HCT116 (cell line): ENCODE results near the gene CDK14. TPM values are rescaled to one million over a fixed set of nuclear protein-coding genes. Genes with fewer than 3 reads are reported as not detected.

ENCODE experiments used
- ATAC-seq: fragments of 200-7000 bp; cut with Tn5 transposase; 2 replicates; pipeline ENCODE4 v1.9.1; 2020; ENCODE audit warnings: mild to moderate bottlenecking, moderate library complexity
- BruUV-seq: library from RNA; stranded (reverse); fragments of 400-500 nt; replicated peaks from 2 replicates; lab custom pipeline; 2021; lab: Mats Ljungman, UMichigan
- CTCF ChIA-PET: fragments of 300-600 bp; sonication (Branson Sonifier 250); formaldehyde crosslinking; loops from one replicate; lab custom pipeline; 2021; ENCODE audit warnings: antibody characterized with exemption; lab: Charles Lee
- POLR2A ChIA-PET: fragments of 300-600, 350-600 bp; sonication (Branson Sonifier 250); formaldehyde crosslinking; loops from one replicate; lab custom pipeline; 2021; ENCODE audit warnings: antibody characterized with exemption; lab: Charles Lee
- RAD21 ChIA-PET, 2 experiments: fragments of 300-600 bp; sonication (Branson Sonifier 250); formaldehyde crosslinking; loops; one replicate each; lab custom pipeline; 2023; ENCODE audit warnings: low total read pairs in 2 of 2; ENCODE audit not compliant: uncharacterized antibody in 2 of 2, unreplicated experiment in 2 of 2, low non-redundant PET in 1 of 2; lab: Charles Lee
- DNase-seq: peaks from one replicate; pipeline ENCODE4 v3.0.0-alpha.2; 2010; ENCODE audit warnings: low read depth, low spot score
- H2AFZ ChIP-seq: fragments of 200-600 bp; shearing (Covaris generic), sonication (generic); 2 replicates; pipeline ENCODE4 v1.6.1; 2017; ENCODE audit warnings: low read depth, mixed run types, mixed read lengths, antibody characterized with exemption, low read length; ENCODE audit not compliant: poor library complexity, severe bottlenecking
- H3K27ac ChIP-seq: 2 replicates; pipeline ENCODE4 v1.5.1; 2012; ENCODE audit warnings: low read depth, low read length
- H3K27me3 ChIP-seq: fragments of 200-600 bp; sonication (generic); 2 replicates; pipeline ENCODE4 v1.6.1; 2016; ENCODE audit warnings: mixed run types, low read length, mixed read lengths; ENCODE audit not compliant: insufficient read depth
- H3K36me3 ChIP-seq, 2 experiments: fragments of 200-500 bp in 1 of 2; fragments of 200-600 bp in 1 of 2; sonication (Bioruptor generic) in 1 of 2; sonication (generic) in 1 of 2; 2 replicates each; pipeline versions ENCODE4 v1.5.1 to v1.6.1; 2014 to 2016; ENCODE audit warnings: low read length in 2 of 2, inconsistent platforms in 1 of 2, mixed read lengths in 1 of 2, mixed run types in 1 of 2; ENCODE audit not compliant: insufficient read depth in 2 of 2, control insufficient read depth in 1 of 2
- H3K4me1 ChIP-seq, 2 experiments: fragments of 200-600 bp in 1 of 2; sonication (generic) in 1 of 2; 2 replicates each; pipeline versions ENCODE4 v1.5.1 to v1.6.1; 2012 to 2017; ENCODE audit warnings: low read length in 2 of 2, inconsistent platforms in 1 of 2, mild to moderate bottlenecking in 1 of 2, mixed read lengths in 1 of 2, mixed run types in 1 of 2, moderate library complexity in 1 of 2; ENCODE audit not compliant: insufficient read depth in 2 of 2, control insufficient read depth in 1 of 2
- H3K4me2 ChIP-seq: fragments of 200-600 bp; sonication (generic); 2 replicates; pipeline ENCODE4 v1.6.1; 2017; ENCODE audit warnings: mixed run types, low read length, mixed read lengths
- H3K4me3 ChIP-seq, 2 experiments: fragments of 200-600 bp in 1 of 2; sonication (generic) in 1 of 2; replicated peaks in 1 of 2; 2 replicates each; pipeline ENCODE4 v1.5.1; 2011 to 2016; ENCODE audit warnings: low read length in 2 of 2, control low read depth in 1 of 2, low read depth in 1 of 2, mild to moderate bottlenecking in 1 of 2, mixed read lengths in 1 of 2, mixed run types in 1 of 2
- H3K79me2 ChIP-seq: fragments of 200-600 bp; sonication (generic); 2 replicates; pipeline ENCODE4 v1.6.1; 2017; ENCODE audit warnings: mild to moderate bottlenecking, mixed run types, low read length, moderate library complexity, mixed read lengths; ENCODE audit not compliant: insufficient read depth
- H3K9ac ChIP-seq: fragments of 200-600 bp; sonication (generic); 2 replicates; pipeline ENCODE4 v1.6.1; 2016; ENCODE audit warnings: low read length, mixed read lengths
- H3K9me2 ChIP-seq: fragments of 200-600 bp; sonication (generic), shearing (Covaris generic); 2 replicates; pipeline ENCODE4 v1.6.1; 2017; ENCODE audit warnings: mixed run types, mild to moderate bottlenecking, moderate library complexity; ENCODE audit not compliant: insufficient read depth
- H3K9me3 ChIP-seq, 2 experiments: fragments of 200-500 bp in 1 of 2; fragments of 200-600 bp in 1 of 2; sonication (Bioruptor generic) in 1 of 2; sonication (generic) in 1 of 2; 2 replicates each; pipeline ENCODE4 v1.6.1; 2014 to 2017; ENCODE audit warnings: low read length in 2 of 2, mixed read lengths in 2 of 2, inconsistent platforms in 1 of 2, low read depth in 1 of 2, mild to moderate bottlenecking in 1 of 2, mixed run types in 1 of 2, moderate library complexity in 1 of 2; ENCODE audit not compliant: control insufficient read depth in 1 of 2, insufficient read depth in 1 of 2
- H4K20me1 ChIP-seq: fragments of 200-600 bp; sonication (generic), shearing (Covaris generic); 2 replicates; pipeline ENCODE4 v1.6.1; 2017; ENCODE audit warnings: mixed run types, mild to moderate bottlenecking, moderate library complexity; ENCODE audit not compliant: insufficient read depth
- CBX3 ChIP-seq: IDR thresholded peaks from 2 replicates; pipeline ENCODE4 v1.6.1; 2012; ENCODE audit warnings: low read depth
- CEBPB ChIP-seq: IDR thresholded peaks from 2 replicates; pipeline ENCODE4 v1.6.1; 2012; ENCODE audit warnings: low read depth
- EGR1 ChIP-seq: IDR thresholded peaks from 2 replicates; pipeline ENCODE4 v1.6.1; 2012; ENCODE audit warnings: low read depth
- ELF1 ChIP-seq: IDR thresholded peaks from 2 replicates; pipeline ENCODE4 v1.6.1; 2012; ENCODE audit warnings: low read depth, borderline replicate concordance
- EZH2phosphoT487 ChIP-seq: fragments of 200-600 bp; IDR thresholded peaks from 2 replicates; pipeline ENCODE4 v1.6.1; 2018; ENCODE audit warnings: antibody characterized with exemption, borderline replicate concordance
- POLR2AphosphoS5 ChIP-seq: IDR thresholded peaks from 2 replicates; pipeline ENCODE4 v1.6.1; 2011; ENCODE audit warnings: mild to moderate bottlenecking, low read depth, low read length, moderate library complexity
- SIN3A ChIP-seq: IDR thresholded peaks from 2 replicates; pipeline ENCODE4 v1.6.1; 2012; ENCODE audit warnings: low read depth
- TCF7L2 ChIP-seq: IDR thresholded peaks from 2 replicates; pipeline ENCODE4 v1.7.0; 2011; ENCODE audit warnings: borderline replicate concordance, inconsistent platforms; ENCODE audit not compliant: insufficient read depth, insufficient read length; ENCODE audit errors: extremely low read depth
- YY1 ChIP-seq: IDR thresholded peaks from 2 replicates; pipeline ENCODE4 v1.6.1; 2011; ENCODE audit warnings: low read length, low read depth, moderate library complexity, mild to moderate bottlenecking; ENCODE audit not compliant: insufficient replicate concordance; ENCODE audit errors: extremely low read depth
- ZNF274 ChIP-seq: fragments of 200-500 bp; sonication (Bioruptor generic); IDR thresholded peaks from 2 replicates; pipeline ENCODE4 v1.6.1; 2014; ENCODE audit warnings: mild to moderate bottlenecking, low read depth, low read length, inconsistent platforms
- intact Hi-C: fragments of 100-400 bp; cut with micrococcal nuclease; formaldehyde crosslinking; loops from 2 replicates; pipeline ENCODE4 v1.10.0; 2022
- total RNA-seq: library from RNA; stranded (reverse); gene quantifications from one replicate; pipeline ENCODE4 v1.2.1, GENCODE V29; 2021; ENCODE audit not compliant: unreplicated experiment
- TF ChIP-seq, protein P1 (sequence below), 3 experiments: fragments of 200-600 bp in 1 of 3; sonication (generic) in 1 of 3; IDR thresholded peaks in 2 of 3; conservative IDR thresholded peaks in 1 of 3; 2 replicates each; pipeline ENCODE4 v1.5.1; 2012 to 2017; ENCODE audit warnings: low read depth in 2 of 3, low read length in 2 of 3, antibody characterized with exemption in 1 of 3, borderline replicate concordance in 1 of 3, control low read depth in 1 of 3, mild to moderate bottlenecking in 1 of 3, mixed read lengths in 1 of 3, mixed run types in 1 of 3, moderate library complexity in 1 of 3; ENCODE audit not compliant: insufficient read depth in 1 of 3
- TF ChIP-seq, protein P2 (sequence below): IDR thresholded peaks from 2 replicates; pipeline ENCODE4 v1.6.1; 2011; ENCODE audit warnings: mild to moderate bottlenecking, low read length, moderate library complexity; ENCODE audit not compliant: insufficient replicate concordance; ENCODE audit errors: extremely low read depth
- TF ChIP-seq, protein P3 (sequence below): IDR thresholded peaks from 2 replicates; pipeline ENCODE4 v1.6.1; 2012; ENCODE audit warnings: low read depth

Gene CDK14
- total RNA-seq, 1 experiment from 2014 or later = 10.2 TPM

DNA sequence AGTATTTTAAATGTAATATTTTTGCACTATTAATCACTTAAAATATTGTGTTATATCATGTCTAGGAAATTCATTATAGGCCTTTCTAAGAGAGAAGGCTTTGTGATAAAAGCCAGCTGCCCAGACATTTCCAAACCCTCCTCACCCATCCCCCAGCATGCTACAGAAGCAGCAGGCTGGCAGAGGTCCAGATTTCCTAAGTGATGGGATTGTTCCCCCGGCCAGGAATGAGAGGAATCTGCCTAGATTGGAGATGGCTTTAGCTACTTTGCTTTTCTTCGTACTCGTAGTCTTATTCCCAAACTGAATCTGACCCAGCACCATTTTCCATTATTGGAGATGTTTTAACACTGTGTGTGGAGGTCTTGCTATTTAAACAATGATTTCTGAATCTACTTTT, 29.4 kb downstream of the CDK14 start (continued):
- TF ChIP-seq, protein P1, sequence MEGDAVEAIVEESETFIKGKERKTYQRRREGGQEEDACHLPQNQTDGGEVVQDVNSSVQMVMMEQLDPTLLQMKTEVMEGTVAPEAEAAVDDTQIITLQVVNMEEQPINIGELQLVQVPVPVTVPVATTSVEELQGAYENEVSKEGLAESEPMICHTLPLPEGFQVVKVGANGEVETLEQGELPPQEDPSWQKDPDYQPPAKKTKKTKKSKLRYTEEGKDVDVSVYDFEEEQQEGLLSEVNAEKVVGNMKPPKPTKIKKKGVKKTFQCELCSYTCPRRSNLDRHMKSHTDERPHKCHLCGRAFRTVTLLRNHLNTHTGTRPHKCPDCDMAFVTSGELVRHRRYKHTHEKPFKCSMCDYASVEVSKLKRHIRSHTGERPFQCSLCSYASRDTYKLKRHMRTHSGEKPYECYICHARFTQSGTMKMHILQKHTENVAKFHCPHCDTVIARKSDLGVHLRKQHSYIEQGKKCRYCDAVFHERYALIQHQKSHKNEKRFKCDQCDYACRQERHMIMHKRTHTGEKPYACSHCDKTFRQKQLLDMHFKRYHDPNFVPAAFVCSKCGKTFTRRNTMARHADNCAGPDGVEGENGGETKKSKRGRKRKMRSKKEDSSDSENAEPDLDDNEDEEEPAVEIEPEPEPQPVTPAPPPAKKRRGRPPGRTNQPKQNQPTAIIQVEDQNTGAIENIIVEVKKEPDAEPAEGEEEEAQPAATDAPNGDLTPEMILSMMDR (IDR thresholded peaks at IDR 0.05 in 2 of 3, conservative IDR thresholded peaks at IDR 0.05 in 1 of 3; ENCODE audit: borderline replicate concordance in 1 of 3, insufficient read depth in 1 of 3, low read depth in 2 of 3, low read length in 2 of 3) = no peak
- TF ChIP-seq CBX3 = no peak
- TF ChIP-seq ELF1 = no peak
- TF ChIP-seq YY1 = no peak
- TF ChIP-seq POLR2AphosphoS5 = no peak
- no peak for TF ChIP-seq CEBPB
- TF ChIP-seq, protein P2, sequence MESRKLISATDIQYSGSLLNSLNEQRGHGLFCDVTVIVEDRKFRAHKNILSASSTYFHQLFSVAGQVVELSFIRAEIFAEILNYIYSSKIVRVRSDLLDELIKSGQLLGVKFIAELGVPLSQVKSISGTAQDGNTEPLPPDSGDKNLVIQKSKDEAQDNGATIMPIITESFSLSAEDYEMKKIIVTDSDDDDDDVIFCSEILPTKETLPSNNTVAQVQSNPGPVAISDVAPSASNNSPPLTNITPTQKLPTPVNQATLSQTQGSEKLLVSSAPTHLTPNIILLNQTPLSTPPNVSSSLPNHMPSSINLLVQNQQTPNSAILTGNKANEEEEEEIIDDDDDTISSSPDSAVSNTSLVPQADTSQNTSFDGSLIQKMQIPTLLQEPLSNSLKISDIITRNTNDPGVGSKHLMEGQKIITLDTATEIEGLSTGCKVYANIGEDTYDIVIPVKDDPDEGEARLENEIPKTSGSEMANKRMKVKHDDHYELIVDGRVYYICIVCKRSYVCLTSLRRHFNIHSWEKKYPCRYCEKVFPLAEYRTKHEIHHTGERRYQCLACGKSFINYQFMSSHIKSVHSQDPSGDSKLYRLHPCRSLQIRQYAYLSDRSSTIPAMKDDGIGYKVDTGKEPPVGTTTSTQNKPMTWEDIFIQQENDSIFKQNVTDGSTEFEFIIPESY = no peak
- TF ChIP-seq TCF7L2 = no peak
- no peak for TF ChIP-seq EGR1
- TF ChIP-seq SIN3A = no peak

DNA sequence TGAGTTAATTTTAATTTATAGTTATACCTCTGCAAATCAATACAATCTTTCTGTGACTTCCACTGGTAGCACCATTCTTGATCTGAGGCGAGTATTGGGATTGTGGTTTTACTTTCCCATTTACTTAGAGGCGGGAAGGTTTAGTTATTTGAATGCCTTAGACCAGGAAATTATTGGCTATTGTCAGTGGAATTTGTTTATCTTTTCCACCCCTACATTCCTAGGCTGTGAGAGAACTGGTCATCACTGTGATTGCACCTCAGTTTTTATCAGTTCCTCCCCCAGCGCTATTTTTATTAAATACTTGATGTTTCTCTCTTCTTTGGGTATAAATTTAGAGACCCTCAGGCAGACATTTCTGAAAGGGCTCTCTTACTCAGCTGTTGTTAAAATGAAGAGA, 29.9 kb downstream of the CDK14 start:
- Histone ChIP-seq H3K27me3 (no peaks in the 10 kb centered on the region), H3K9me3 (no peaks in the 10 kb centered on the region), H3K27ac (no peak overlapping the region), H4K20me1 (no peaks in the 10 kb centered on the region), H3K36me3 (no peaks in the 10 kb centered on the region), H3K9me2 (no peaks in the 10 kb centered on the region), H3K4me3 (no peak overlapping the region), H3K79me2 (no peaks in the 10 kb centered on the region), H3K4me1 (peaks cover 4 to 8% of the 10 kb centered on the region in 2 experiments; a peak in 2 of 4 replicates), H3K9ac (no peak overlapping the region), H2AFZ (no peak overlapping the region), H3K4me2 (peak overlapping the region; percentile 22; the same call in 1 of the 2 replicates)
- POLR2A ChIA-PET = no interaction called here
- no peak for ATAC-seq
- RAD21 ChIA-PET = no interaction called here
- CTCF ChIA-PET = no interaction called here
- intact Hi-C loops = no loop called here
- BruUV-seq = no TSS peak
- DNase-seq = no peak
- TF ChIP-seq ELF1 = no peak
- TF ChIP-seq EZH2phosphoT487 = no peak
- TF ChIP-seq, protein P3, sequence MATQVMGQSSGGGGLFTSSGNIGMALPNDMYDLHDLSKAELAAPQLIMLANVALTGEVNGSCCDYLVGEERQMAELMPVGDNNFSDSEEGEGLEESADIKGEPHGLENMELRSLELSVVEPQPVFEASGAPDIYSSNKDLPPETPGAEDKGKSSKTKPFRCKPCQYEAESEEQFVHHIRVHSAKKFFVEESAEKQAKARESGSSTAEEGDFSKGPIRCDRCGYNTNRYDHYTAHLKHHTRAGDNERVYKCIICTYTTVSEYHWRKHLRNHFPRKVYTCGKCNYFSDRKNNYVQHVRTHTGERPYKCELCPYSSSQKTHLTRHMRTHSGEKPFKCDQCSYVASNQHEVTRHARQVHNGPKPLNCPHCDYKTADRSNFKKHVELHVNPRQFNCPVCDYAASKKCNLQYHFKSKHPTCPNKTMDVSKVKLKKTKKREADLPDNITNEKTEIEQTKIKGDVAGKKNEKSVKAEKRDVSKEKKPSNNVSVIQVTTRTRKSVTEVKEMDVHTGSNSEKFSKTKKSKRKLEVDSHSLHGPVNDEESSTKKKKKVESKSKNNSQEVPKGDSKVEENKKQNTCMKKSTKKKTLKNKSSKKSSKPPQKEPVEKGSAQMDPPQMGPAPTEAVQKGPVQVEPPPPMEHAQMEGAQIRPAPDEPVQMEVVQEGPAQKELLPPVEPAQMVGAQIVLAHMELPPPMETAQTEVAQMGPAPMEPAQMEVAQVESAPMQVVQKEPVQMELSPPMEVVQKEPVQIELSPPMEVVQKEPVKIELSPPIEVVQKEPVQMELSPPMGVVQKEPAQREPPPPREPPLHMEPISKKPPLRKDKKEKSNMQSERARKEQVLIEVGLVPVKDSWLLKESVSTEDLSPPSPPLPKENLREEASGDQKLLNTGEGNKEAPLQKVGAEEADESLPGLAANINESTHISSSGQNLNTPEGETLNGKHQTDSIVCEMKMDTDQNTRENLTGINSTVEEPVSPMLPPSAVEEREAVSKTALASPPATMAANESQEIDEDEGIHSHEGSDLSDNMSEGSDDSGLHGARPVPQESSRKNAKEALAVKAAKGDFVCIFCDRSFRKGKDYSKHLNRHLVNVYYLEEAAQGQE = no peak
- TF ChIP-seq YY1 = no peak
- TF ChIP-seq ZNF274 = no peak
- TF ChIP-seq, protein P1 (IDR thresholded peaks at IDR 0.05 in 2 of 3, conservative IDR thresholded peaks at IDR 0.05 in 1 of 3; ENCODE audit: borderline replicate concordance in 1 of 3, insufficient read depth in 1 of 3, low read depth in 2 of 3, low read length in 2 of 3) = no peak
